Forelimb muscle (tissue), 1 donor: ENCODE results near the gene CCL17. TPM values are rescaled to one million over a fixed set of nuclear protein-coding genes. Genes with fewer than 3 reads are reported as not detected.
A peak's percentile ranks its signal among the peaks of the same experiment; 100 is the strongest.
"Not testable (repeated sequence)": the region's sequence is repeated elsewhere in the genome, so short reads cannot be mapped to it uniquely, and the experiment has no call there.

Experiments used
- DNase-seq: peaks from one replicate; pipeline ENCODE4 v3.0.0-alpha.2; 2013; ENCODE audit warnings: low read depth
- polyA plus RNA-seq: library from polyadenylated mRNA; unstranded; fragments of 120-200 nt; gene quantifications from one replicate; pipeline ENCODE4 v1.2.1, GENCODE V29; 2013; ENCODE audit not compliant: insufficient read length

Gene CCL17
- polyA plus RNA-seq, 1 donor, result not detected

DNA sequence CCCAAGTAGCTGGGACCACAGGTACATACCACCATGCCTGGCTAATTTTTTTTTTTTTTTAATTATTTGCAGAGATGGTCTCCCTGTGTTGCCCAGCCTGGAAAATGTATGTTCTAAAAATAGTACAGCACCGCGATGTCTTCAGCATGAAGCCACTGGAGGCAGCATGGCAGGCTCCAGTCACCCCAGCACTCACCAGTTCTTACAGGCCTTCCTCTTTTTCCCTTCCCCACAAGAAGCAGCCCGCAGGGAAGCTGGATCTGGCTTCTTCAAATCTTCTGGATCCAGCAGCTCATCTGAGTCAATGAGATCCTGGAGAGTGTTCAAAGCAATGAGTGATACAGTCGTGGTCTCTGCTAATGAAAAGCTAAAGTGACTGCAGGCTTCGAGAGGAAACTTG is 26.4 kb downstream of the CCL17 start:
- DNase-seq, result no peak

DNA sequence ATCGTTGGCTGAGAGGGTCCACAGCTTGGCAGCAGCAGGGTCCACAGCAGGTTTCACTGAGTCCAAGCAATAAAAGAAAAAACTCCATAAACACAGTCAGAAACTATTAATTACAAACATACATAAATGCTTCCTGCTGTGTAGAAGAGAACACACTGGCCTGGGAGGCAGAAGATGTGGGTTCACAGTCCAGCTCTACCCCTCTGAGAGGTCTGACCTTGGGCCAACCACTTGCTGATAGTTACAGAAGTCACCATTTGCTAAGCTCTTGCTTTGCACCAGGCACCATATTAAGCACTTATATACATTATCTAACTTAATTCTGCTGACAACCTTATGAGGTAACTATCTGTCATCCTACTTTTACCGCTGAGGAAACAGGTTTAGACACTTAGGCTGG is 27.9 kb downstream of the CCL17 start:
- no peak for DNase-seq

DNA sequence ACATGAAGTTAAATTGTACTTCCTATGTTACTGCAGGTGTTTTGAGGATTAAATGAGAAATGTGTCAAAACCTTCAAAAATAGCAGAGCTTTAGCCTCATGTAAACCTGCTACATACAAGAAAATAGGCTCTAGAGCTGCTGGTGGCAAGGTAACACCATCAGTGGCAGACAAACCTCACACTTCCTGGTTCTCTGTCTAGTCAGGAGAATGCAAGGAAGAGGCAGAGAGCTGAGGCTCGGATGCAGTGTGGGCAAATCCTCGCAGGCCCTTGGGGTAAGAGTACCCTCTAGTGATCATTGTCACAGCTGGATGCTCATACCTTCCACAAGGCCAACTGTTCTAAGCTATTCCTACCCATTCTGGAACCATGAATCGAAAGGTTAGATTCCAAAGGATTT is 28.4 kb downstream of the CCL17 start:
- DNase-seq, result no peak

DNA sequence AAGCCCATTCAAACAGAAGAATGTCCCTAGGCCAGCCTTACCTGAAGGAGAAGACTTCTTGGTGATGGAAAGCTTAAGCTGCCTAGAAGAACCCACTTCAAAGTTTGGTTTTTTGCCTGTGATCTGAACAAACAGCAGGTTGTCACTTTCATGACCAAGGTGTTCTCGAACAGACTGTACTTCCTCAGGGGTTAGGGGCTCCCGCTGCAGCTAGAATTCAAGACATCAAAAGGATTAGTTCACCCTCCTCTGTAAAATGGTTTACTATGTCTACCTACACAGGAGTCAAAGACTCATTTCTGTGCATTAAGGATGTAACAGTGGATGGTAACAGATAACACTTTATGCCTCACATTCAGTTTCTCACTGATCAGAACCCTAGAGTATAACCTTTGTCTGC is 29.4 kb downstream of the CCL17 start:
- DNase-seq, result no peak

DNA sequence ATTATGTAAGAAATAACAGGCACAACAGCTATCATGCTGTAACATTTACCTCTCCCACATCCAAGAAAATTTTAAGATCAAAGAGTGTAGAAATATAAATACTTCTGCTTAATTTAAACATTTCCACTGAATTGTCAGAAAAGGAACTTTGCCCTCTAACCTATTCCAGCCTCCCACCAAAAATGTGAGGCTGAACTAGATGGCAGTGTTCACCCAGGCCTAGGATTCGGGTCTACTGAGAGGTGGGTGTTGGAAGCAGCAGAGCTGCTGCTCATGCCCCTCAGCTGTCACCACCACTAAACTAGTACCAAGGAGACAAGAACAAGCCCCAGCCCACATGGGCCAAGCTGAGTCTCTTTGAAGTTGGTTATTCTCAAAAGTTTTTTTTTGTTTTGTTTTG is 31.3 kb downstream of the CCL17 start:
- no peak for DNase-seq

DNA sequence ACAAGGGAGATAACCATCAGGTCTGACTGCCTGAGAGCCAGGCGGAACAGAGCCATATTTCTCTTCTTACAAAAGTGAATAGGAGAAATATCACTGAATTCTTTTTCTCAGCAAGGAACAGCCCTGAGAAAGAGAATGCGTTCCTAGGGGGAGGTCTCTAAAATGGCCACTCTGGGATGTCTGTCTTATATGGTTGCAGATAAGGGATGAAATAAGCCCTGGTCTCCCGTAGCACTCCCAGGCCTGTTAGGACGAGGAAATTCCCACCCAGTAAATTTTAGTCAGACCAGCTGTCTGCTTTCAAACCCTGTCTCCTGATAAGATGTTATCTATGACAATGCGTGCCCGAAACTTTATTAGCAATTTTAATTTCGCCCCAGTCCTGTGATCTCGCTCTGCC is 35.4 kb downstream of the CCL17 start:
- DNase-seq, result not testable (repeated sequence)

DNA sequence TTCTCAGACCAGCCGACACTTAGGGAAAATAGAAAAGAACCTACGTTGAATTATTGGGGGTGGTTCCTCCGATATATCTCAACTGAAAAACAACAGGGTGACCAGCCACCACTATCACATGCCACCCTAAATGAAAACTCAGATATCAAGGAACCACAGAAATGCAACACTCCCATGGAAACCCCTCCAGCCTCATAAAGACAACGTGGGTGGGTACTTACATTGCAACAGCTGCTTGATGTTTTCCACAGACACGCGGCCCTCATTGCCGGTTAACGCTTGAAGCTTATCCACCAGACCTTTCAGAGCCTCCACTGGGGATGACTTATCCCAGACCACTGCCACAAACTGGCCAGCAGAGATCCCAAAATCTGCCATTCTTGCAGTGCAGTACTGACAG is 36.0 kb downstream of the CCL17 start:
- not testable (repeated sequence) for DNase-seq

DNA sequence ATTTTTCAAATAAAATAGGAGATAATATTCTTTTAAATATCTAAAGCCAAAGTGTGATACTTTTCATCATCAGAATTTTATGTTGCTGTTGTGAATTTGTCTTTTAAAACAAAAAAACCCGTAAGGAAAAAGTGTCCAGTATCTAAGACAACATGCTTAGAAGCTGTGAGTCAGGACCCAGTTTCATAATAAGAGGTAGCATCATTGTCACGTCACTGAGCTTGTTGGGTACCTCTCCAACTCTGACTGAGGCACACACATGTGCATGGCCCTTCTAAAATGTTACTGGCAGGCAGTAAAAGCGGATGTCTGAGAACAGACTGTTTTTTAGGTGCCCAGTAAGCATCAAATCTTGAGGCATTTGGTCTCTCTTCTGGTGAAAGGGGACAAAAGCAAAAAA is 40.1 kb downstream of the CCL17 start:
- no peak for DNase-seq

DNA sequence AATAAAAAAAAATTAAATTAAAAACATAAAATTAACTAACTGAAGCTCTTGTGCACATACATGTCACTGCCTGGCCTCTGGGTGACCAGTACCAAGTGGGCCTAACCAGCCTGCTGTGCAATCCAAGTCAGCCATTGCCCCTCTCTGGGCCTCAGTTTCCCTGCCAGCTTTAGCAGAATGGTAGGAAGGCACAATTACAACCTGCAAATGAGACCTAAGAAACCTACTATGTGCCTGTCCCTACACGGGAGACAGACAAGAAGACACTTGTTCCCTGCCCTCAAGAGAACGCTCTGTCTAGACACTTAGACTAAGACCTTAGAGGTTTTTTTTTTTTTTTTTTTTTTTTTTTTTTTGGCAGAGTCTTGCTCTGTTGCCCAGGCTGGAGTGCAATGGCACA is 40.9 kb downstream of the CCL17 start:
- no peak for DNase-seq

DNA sequence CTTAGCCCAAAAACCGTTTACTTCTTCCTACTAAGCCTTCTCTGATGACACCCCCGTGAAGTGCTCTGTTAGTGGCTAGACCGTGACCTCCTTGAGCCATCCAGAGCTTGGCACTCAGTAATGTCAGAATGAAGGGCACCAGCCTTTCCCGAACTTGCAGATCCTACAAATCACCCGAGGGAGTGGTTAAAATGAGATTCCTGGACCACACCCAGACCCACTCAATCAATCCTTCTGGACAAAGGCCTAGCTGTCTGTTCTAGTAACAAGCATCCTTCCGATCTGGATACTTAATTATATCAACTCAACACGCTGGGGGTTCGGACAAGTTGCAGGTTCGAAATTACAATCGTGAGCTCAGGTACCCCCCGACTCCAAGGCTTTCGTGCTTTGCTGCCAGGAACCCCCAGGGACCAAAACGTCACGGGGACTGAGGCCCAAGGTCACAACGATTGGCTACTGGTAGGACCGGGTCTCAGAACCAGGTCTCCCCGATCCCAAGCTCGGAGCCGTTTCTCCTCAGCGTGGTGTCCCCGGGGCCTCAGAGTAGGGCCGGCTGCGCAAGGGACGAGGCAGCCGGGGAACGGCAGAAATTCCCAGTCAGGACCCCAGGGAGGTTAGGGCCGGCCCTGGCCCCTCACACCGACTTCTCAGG is 42.1 kb downstream of the CCL17 start:
- DNase-seq, result no peak

DNA sequence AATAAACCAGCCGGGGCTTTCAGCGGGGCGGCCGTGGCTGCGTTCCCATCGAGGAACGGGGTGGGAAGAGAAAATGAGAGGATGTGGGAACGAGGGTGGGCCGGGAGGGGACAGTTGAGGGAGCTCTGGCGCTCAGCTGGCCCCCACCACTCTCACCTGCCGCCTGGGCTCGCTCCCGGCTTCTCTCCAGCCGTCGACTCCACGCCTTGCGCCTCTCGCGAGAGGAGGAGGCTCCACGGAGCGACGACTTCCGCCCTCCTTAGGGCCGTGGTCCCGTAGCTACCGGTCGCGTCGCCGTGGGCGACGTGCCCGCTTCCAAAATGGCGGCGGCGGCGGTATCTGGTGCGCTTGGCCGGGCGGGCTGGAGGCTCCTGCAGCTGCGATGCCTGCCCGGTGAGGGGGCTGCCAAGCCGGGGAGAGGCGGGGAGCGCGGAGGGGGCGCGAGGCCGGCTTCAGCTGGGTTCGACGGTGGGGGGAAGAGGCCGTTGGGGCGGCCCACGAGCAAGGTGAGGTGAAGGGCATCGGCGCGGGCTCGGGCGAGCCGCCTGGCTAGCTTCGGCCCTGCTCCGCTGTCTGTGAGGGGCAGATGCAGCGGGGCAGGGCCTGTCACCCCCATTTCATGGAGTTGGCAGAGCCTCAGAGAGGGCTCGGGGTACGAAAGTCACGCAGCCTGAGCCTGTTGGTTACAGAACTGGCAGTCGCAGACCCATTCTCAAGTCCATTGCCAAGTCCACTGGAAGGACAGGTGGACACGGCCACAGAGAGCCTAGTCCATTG is 42.8 kb downstream of the CCL17 start, which contains the start of the genes CIAPIN1 and COQ9:
CIAPIN1 (minus strand) TSS at position 200 of the 777 bp plus-strand sequence. CDS start 6,457 bp downstream, outside the sequence.
COQ9 (plus strand) TSS at position 294 of the 777 bp plus-strand sequence; CDS start at position 321, 27 bp downstream.
- DNase-seq, result peak; percentile 90

DNA sequence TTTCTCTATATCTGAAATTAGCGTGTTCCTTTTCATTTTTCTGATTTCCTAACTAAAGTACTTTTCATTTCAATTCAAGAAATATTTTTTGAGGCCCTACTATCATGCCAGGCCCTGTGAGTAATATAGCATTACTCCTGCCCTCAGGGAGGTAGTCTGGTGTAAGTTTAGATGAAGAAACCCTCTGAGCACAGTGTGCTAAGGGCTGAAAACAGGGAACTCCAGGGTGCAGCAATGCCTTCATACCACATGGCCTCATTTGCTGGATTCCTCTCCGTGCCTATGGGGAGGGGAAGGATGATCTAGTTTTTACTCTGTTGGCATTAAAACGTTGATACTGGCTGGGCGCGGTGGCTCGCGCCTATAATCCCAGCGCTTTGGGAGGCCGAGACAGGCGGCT is 47.5 kb downstream of the CCL17 start:
- DNase-seq, result no peak

DNA sequence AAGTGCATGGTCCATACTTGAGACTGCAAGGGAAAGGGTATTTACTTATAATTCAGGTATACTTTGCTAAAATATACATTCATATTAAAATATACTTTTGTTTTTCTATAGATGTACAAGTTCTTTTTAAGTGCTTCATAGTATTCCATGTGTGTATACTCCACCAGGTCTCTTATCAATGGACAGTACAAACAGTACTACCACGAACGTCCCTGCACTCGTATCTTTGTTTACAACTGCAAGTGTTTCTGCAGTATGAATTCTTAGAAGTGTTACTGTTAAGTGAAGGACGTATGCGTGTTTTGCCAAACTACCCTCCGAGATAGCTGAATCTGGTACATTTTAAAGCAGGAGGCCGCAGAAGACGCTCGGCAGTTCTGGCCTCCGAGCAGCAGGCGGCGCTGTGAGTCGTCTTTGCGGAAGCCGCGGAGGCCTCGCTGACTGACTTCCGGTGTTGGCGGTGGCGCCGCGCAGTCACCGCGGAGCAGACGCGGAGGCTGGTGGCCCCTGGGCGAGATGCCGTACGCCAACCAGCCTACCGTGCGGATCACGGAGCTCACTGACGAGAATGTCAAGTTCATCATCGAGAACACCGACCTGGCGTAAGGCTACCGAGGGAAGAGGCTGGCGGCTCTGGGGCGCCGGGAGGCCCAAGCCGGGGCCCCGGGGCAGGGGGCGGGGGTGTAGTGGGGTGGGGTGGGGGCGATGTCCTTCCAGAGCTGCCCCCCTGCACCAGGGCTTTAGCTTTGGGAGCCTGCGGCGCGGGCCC is 57.8 kb downstream of the CCL17 start, which contains the start of gene POLR2C:
POLR2C (plus strand) TSS at position 471 of the 769 bp plus-strand sequence; CDS start at position 517, 46 bp downstream.
- peak; percentile 56 for DNase-seq

DNA sequence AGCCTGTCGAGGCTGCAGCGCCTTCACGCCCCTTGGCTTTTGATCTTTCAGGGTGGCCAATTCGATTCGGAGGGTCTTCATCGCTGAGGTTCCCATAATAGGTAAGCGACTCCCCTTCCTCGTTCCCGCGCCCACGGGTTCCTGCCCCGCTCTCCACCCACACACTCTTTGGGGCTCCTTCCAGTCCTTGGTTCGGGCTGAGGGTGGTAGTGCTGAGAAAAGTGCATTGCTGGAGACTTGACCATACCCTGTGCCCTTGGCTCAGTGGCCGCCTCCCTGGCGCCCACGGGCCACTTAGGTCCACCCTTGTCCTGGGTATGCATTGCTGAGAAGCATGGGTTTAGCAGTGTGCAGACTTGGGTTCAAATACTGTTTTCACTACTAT is 58.4 kb downstream of the CCL17 start:
- DNase-seq, result no peak

DNA sequence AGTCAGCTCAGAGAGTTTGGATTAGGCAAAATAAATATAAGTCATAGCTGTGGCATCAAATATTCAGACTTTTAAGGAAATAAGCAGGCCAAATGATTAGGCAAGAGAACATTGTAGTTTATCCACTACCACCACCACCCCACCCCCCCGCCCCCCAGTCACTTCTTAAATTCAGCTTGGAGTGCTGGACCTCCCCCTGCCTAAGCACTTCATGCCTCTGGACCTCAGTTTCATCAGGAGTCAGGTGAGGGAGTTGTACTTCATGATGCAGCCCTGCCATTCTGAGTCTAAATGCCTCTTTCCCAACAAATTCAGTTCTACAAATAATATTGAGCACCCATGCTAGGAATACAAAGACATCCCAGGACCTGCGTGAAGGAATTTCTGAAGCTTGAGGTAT is 60.0 kb downstream of the CCL17 start:
- no peak for DNase-seq

Other genes starting within 250 kb of the CCL17 start
- 56.1 TPM for gene PSME3IP1, start 218.7 kb upstream of the CCL17 start, polyA plus RNA-seq
- 23.3 TPM for gene RSPRY1, start 218.4 kb upstream of the CCL17 start, polyA plus RNA-seq
- 41.7 TPM for gene ARL2BP, start 159.5 kb upstream of the CCL17 start, polyA plus RNA-seq
- gene PLLP, start 120.1 kb upstream of the CCL17 start, polyA plus RNA-seq, result 1.1 TPM
- gene CCL22, start 46.0 kb upstream of the CCL17 start, polyA plus RNA-seq, result 0.24 TPM
- gene CX3CL1, start 32.3 kb upstream of the CCL17 start, polyA plus RNA-seq, result 5.6 TPM
- gene CIAPIN1, start 42.6 kb downstream of the CCL17 start, polyA plus RNA-seq, result 65.4 TPM
- gene COQ9, start 42.7 kb downstream of the CCL17 start, polyA plus RNA-seq, result 76.5 TPM
- 44.2 TPM for gene POLR2C, start 57.9 kb downstream of the CCL17 start, polyA plus RNA-seq
- gene DOK4, start 81.7 kb downstream of the CCL17 start, polyA plus RNA-seq, result 8.4 TPM
- gene CCDC102A, start 131.8 kb downstream of the CCL17 start, polyA plus RNA-seq, result 12.2 TPM
- gene ADGRG5, start 137.9 kb downstream of the CCL17 start, polyA plus RNA-seq, result 1.7 TPM
- 5.8 TPM for gene ADGRG1, start 223.9 kb downstream of the CCL17 start, polyA plus RNA-seq